Astrocyte (in vitro differentiated cells and primary cell): ENCODE data around the gene SPHK2. TPM values are rescaled to one million over a fixed set of nuclear protein-coding genes. Genes with fewer than 3 reads are reported as not detected.

Source experiments
- DNase-seq: peaks from one replicate; pipeline ENCODE4 v3.0.0-alpha.2; 2010; ENCODE audit warnings: low read depth
- FAIRE-seq: peaks from 2 replicates; lab custom pipeline; 2011; peaks lifted over from hg19 to GRCh38; lab: Jason Lieb, UNC
- H2AFZ ChIP-seq: 2 replicates; pipeline ENCODE4 v1.6.0; 2012; ENCODE audit warnings: low read depth, low read length, inconsistent platforms
- H3K27ac ChIP-seq: 2 replicates; pipeline ENCODE4 v1.5.1; 2011; ENCODE audit warnings: low read depth, low read length, inconsistent platforms
- H3K27me3 ChIP-seq: 2 replicates; pipeline ENCODE4 v1.6.0; 2011; ENCODE audit warnings: low read length, inconsistent platforms; ENCODE audit not compliant: insufficient read depth
- H3K36me3 ChIP-seq: 2 replicates; pipeline ENCODE4 v1.5.1; 2011; ENCODE audit warnings: low read length, inconsistent platforms; ENCODE audit not compliant: insufficient read depth
- H3K4me1 ChIP-seq: 2 replicates; pipeline ENCODE4 v1.5.1; 2011; ENCODE audit warnings: low read length, inconsistent platforms; ENCODE audit not compliant: insufficient read depth
- H3K4me2 ChIP-seq: 2 replicates; pipeline ENCODE4 v1.6.0; 2012; ENCODE audit warnings: low read length, inconsistent platforms
- H3K4me3 ChIP-seq: 2 replicates; pipeline ENCODE4 v1.5.1; 2011; ENCODE audit warnings: low read depth, mild to moderate bottlenecking, low read length, inconsistent platforms; ENCODE audit not compliant: insufficient read depth
- H3K79me2 ChIP-seq: 2 replicates; pipeline ENCODE4 v1.6.0; 2012; ENCODE audit warnings: mild to moderate bottlenecking, low read length, inconsistent platforms; ENCODE audit not compliant: insufficient read depth
- H3K9ac ChIP-seq: 2 replicates; pipeline ENCODE4 v1.6.0; 2012; ENCODE audit warnings: mild to moderate bottlenecking, low read length, inconsistent platforms
- H3K9me3 ChIP-seq: 2 replicates; pipeline ENCODE4 v1.5.1; 2012; ENCODE audit warnings: low read depth, mild to moderate bottlenecking, low read length, inconsistent platforms; ENCODE audit not compliant: insufficient read depth
- H4K20me1 ChIP-seq: 2 replicates; pipeline ENCODE4 v1.6.0; 2012; ENCODE audit warnings: low read length, inconsistent platforms; ENCODE audit not compliant: insufficient read depth
- H3K27ac Mint-ChIP-seq: one replicate; pipeline ENCODE4 v1.8.0; 2021; ENCODE audit warnings: mild to moderate bottlenecking, mixed read lengths; ENCODE audit not compliant: unreplicated experiment
- H3K27me3 Mint-ChIP-seq: one replicate; pipeline ENCODE4 v1.8.0; 2021; ENCODE audit warnings: low read depth, mixed read lengths; ENCODE audit not compliant: unreplicated experiment
- H3K36me3 Mint-ChIP-seq: one replicate; pipeline ENCODE4 v1.8.0; 2021; ENCODE audit warnings: low read depth, mixed read lengths; ENCODE audit not compliant: unreplicated experiment
- H3K4me1 Mint-ChIP-seq: one replicate; pipeline ENCODE4 v1.8.0; 2021; ENCODE audit warnings: low read depth, mixed read lengths; ENCODE audit not compliant: unreplicated experiment
- H3K4me3 Mint-ChIP-seq: one replicate; pipeline ENCODE4 v1.8.0; 2021; ENCODE audit warnings: mild to moderate bottlenecking, moderate library complexity, mixed read lengths; ENCODE audit not compliant: unreplicated experiment
- H3K9me3 Mint-ChIP-seq: one replicate; pipeline ENCODE4 v1.8.0; 2021; ENCODE audit warnings: mild to moderate bottlenecking, mixed read lengths; ENCODE audit not compliant: unreplicated experiment
- EZH2 ChIP-seq: IDR thresholded peaks from 2 replicates; pipeline ENCODE4 v1.6.1; 2012; ENCODE audit warnings: mild to moderate bottlenecking, low read length, inconsistent platforms; ENCODE audit not compliant: insufficient read depth
- total RNA-seq: library from RNA; stranded (reverse); gene quantifications from 2 replicates; pipeline ENCODE4 v1.2.1, GENCODE V29; 2021
- TF ChIP-seq, protein P1 (sequence below): IDR thresholded peaks from 2 replicates; pipeline ENCODE4 v1.5.1; 2011; ENCODE audit warnings: low read depth, mild to moderate bottlenecking, inconsistent platforms, low read length, moderate library complexity; ENCODE audit not compliant: insufficient read depth

Gene SPHK2
- total RNA-seq, 1 donor from 2014 or later, result 29.4 TPM

DNA sequence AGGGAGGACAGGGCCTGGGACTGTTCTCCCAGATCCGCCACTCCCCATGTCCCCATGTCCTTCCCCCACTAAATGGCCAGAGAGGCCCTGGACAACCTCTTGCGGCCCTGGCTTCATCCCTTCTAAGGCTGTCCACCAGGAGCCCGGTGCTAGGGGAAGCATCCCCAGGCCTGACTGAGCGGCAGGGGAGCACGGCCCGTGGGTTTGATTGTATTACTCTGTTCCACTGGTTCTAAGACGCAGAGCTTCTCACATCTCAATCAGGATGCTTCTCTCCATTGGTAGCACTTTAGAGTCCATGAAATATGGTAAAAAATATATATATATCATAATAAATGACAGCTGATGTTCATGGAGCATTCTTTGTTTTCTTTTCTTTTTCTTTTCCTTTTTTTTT is 11.9 kb upstream of the SPHK2 start:
- Histone ChIP-seq H3K4me3 (no peak overlapping the region), H3K4me2 (no peak overlapping the region), H3K9me3 (no peaks in the 10 kb centered on the region), H3K27ac (no peak overlapping the region), H2AFZ (no peak overlapping the region), H3K79me2 (no peaks in the 10 kb centered on the region), H3K4me1 (no peaks in the 10 kb centered on the region), H3K36me3 (no peaks in the 10 kb centered on the region), H3K27me3 (no peaks in the 10 kb centered on the region), H4K20me1 (no peaks in the 10 kb centered on the region), H3K9ac (no peak overlapping the region)
- H3K27me3 Mint-ChIP-seq, result no peaks in the 10 kb centered on the region
- no peaks in the 10 kb centered on the region for H3K9me3 Mint-ChIP-seq
- no peak for TF ChIP-seq EZH2
- TF ChIP-seq, protein P1, sequence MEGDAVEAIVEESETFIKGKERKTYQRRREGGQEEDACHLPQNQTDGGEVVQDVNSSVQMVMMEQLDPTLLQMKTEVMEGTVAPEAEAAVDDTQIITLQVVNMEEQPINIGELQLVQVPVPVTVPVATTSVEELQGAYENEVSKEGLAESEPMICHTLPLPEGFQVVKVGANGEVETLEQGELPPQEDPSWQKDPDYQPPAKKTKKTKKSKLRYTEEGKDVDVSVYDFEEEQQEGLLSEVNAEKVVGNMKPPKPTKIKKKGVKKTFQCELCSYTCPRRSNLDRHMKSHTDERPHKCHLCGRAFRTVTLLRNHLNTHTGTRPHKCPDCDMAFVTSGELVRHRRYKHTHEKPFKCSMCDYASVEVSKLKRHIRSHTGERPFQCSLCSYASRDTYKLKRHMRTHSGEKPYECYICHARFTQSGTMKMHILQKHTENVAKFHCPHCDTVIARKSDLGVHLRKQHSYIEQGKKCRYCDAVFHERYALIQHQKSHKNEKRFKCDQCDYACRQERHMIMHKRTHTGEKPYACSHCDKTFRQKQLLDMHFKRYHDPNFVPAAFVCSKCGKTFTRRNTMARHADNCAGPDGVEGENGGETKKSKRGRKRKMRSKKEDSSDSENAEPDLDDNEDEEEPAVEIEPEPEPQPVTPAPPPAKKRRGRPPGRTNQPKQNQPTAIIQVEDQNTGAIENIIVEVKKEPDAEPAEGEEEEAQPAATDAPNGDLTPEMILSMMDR, result no peak
- DNase-seq (no peak), FAIRE-seq (no peak)
- no peak overlapping the region for H3K4me3 Mint-ChIP-seq
- peaks cover 1% of the 10 kb centered on the region for H3K36me3 Mint-ChIP-seq
- H3K4me1 Mint-ChIP-seq, result no peaks in the 10 kb centered on the region
- H3K27ac Mint-ChIP-seq, result no peak overlapping the region

DNA sequence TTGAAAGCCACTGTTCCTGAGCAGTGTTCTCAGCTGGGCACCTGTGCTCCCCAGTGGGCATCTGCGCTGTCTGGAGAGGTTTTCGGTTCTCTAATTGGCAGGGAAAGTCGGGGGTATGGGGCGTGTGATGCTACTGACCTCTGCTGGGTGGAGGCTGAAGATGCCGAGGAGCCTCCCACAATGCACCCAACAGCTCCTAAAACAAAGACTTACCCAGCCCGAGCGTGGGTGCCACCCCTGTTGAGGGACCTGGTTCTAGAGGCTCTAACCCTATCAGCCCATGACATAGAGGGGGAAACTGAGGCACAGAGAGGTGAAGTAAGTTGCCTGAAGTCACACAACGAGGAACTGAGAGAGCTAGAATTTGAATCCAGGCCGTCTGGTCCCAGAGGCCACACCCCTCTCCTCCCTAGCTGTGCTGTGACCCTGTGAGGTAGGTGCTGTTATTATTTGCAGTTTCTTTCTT is 10.5 kb upstream of the SPHK2 start:
- FAIRE-seq (no peak), DNase-seq (no peak)
- Mint-ChIP-seq H3K27ac (no peak overlapping the region), H3K4me3 (no peak overlapping the region), H3K9me3 (no peaks in the 10 kb centered on the region), H3K27me3 (no peaks in the 10 kb centered on the region), H3K36me3 (no peaks in the 10 kb centered on the region), H3K4me1 (peaks cover 3% of the 10 kb centered on the region)
- no peak overlapping the region for H3K4me3 ChIP-seq
- no peak overlapping the region for H3K9ac ChIP-seq
- peak overlapping the region; percentile 84 for H2AFZ ChIP-seq
- no peaks in the 10 kb centered on the region for H3K4me1 ChIP-seq
- H3K4me2 ChIP-seq, result peak overlapping the region; percentile 46
- H3K27ac ChIP-seq, result no peak overlapping the region
- no peaks in the 10 kb centered on the region for H3K9me3 ChIP-seq
- peaks cover 2% of the 10 kb centered on the region for H4K20me1 ChIP-seq
- H3K36me3 ChIP-seq, result no peaks in the 10 kb centered on the region
- no peaks in the 10 kb centered on the region for H3K27me3 ChIP-seq
- TF ChIP-seq EZH2, result no peak
- TF ChIP-seq, protein P1, result peak; percentile 41
- H3K79me2 ChIP-seq, result no peaks in the 10 kb centered on the region

DNA sequence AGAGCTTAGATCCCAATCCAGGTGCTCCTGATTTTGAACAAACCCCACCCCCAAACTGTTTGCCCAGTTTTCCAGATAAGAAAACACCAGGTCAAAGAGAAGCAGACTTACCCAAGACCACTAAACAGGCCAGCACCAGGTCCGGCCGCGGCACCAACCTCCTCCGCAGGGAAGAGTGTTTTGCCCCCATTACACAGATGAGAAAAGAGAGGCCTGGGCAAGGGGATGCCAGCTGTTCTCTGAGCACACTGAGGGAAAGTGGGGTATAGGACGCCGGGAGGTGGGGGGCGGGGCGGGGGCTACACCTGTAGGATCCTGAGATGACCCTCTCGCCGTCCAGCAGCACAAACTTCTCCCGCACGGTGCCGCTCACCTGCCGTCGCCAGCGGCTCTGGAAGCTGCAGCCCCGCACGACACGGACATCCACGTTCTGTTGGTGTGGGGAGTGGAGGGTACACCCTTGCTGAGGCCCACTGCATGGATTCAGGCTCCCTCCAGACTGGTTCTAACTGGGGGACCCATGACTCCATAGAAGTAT is 9.7 kb upstream of the SPHK2 start:
- no peak overlapping the region for H3K27ac ChIP-seq
- H3K4me1 ChIP-seq, result no peaks in the 10 kb centered on the region
- no peaks in the 10 kb centered on the region for H3K79me2 ChIP-seq
- Mint-ChIP-seq H3K36me3 (no peaks in the 10 kb centered on the region), H3K9me3 (no peaks in the 10 kb centered on the region), H3K27ac (no peak overlapping the region), H3K4me1 (peaks cover 7% of the 10 kb centered on the region), H3K4me3 (no peak overlapping the region), H3K27me3 (no peaks in the 10 kb centered on the region)
- no peaks in the 10 kb centered on the region for H3K27me3 ChIP-seq
- H3K9me3 ChIP-seq, result no peaks in the 10 kb centered on the region
- no peaks in the 10 kb centered on the region for H3K36me3 ChIP-seq
- TF ChIP-seq, protein P1, result no peak
- TF ChIP-seq EZH2, result no peak
- H4K20me1 ChIP-seq, result peaks cover 10% of the 10 kb centered on the region
- H3K4me3 ChIP-seq, result no peak overlapping the region
- no peak for DNase-seq
- H3K9ac ChIP-seq, result no peak overlapping the region
- no peak overlapping the region for H3K4me2 ChIP-seq
- no peak overlapping the region for H2AFZ ChIP-seq
- no peak for FAIRE-seq
